HepG2 (cell line): ENCODE measurements around the gene PPP1R9A. TPM values are rescaled to one million over a fixed set of nuclear protein-coding genes. Genes with fewer than 3 reads are reported as not detected.

Experiments used
- ATAC-seq: fragments of 200-7000 bp; cut with Tn5 transposase; 3 replicates; pipeline ENCODE4 v1.9.1; 2020; ENCODE audit warnings: mild to moderate bottlenecking, moderate library complexity
- BruUV-seq: library from RNA; stranded (reverse); fragments of 400-500 nt; replicated peaks from 2 replicates; lab custom pipeline; 2021; lab: Mats Ljungman, UMichigan
- CTCF ChIA-PET: fragments of 300-600 bp; formaldehyde crosslinking; extraction: SDS; loops from one replicate; lab custom pipeline; 2021; ENCODE audit warnings: low total read pairs, inconsistent platforms, low intra/inter-chr PET ratio; lab: Yijun Ruan, JAX
- POLR2A ChIA-PET: fragments of 350-600 bp; sonication (Branson Sonifier 250); formaldehyde crosslinking; loops from one replicate; lab custom pipeline; 2020; ENCODE audit warnings: antibody characterized with exemption, inconsistent platforms; lab: Yijun Ruan, JAX
- DNase-seq: peaks from one replicate; pipeline ENCODE4 v3.0.0-alpha.2; 2015; ENCODE audit warnings: low spot score
- FAIRE-seq: peaks from 3 replicates; lab custom pipeline; 2011; peaks lifted over from hg19 to GRCh38; lab: Jason Lieb, UNC
- H2AFZ ChIP-seq: one replicate; pipeline ENCODE4 v1.6.1; 2011; ENCODE audit warnings: low read length, inconsistent platforms
- H3K27ac ChIP-seq: fragments of 300-600 bp; 3 replicates; pipeline ENCODE4 v1.8.0; 2011; ENCODE audit warnings: mixed run types, mild to moderate bottlenecking, mixed read lengths, low read length, inconsistent platforms; ENCODE audit not compliant: insufficient read depth; ENCODE audit errors: extremely low read length
- H3K27me3 ChIP-seq, 2 experiments: fragments of 200-600 bp in 1 of 2; 2 replicates in 1 of 2; 3 replicates in 1 of 2; pipeline versions ENCODE4 v1.6.0 to v1.8.0; 2011; ENCODE audit warnings: low read length in 2 of 2, mild to moderate bottlenecking in 2 of 2, moderate library complexity in 2 of 2, inconsistent platforms in 1 of 2; ENCODE audit not compliant: insufficient read depth in 2 of 2, control insufficient read depth in 1 of 2
- H3K36me3 ChIP-seq, 2 experiments: fragments of 200-600 bp in 1 of 2; replicated peaks in 1 of 2; 2 replicates in 1 of 2; 3 replicates in 1 of 2; pipeline versions ENCODE4 v1.5.1 to v1.8.0; 2011; ENCODE audit warnings: low read length in 2 of 2, inconsistent platforms in 1 of 2; ENCODE audit not compliant: insufficient read depth in 2 of 2, control insufficient read depth in 1 of 2
- H3K4me1 ChIP-seq: 2 replicates; pipeline ENCODE4 v1.5.1; 2012; ENCODE audit warnings: low read length, inconsistent platforms; ENCODE audit not compliant: insufficient read depth
- H3K4me2 ChIP-seq: 2 replicates; pipeline ENCODE4 v1.6.0; 2011; ENCODE audit warnings: low read depth, low read length, inconsistent platforms
- H3K4me3 ChIP-seq, 3 experiments: fragments of 200-600 bp in 1 of 3; sonication (generic), shearing (Covaris generic) in 1 of 3; replicated peaks in 1 of 3; 2 replicates each; pipeline ENCODE4 v1.5.1; 2011 to 2016; ENCODE audit warnings: low read length in 3 of 3, inconsistent platforms in 2 of 3, low read depth in 2 of 3, mild to moderate bottlenecking in 2 of 3, control low read depth in 1 of 3, mixed read lengths in 1 of 3; ENCODE audit not compliant: insufficient read depth in 1 of 3
- H3K79me2 ChIP-seq: one replicate; pipeline ENCODE4 v1.6.1; 2011; ENCODE audit warnings: low read length, inconsistent platforms; ENCODE audit not compliant: insufficient read depth
- H3K9ac ChIP-seq: 2 replicates; pipeline ENCODE4 v1.6.0; 2011; ENCODE audit warnings: mild to moderate bottlenecking, low read depth, low read length, inconsistent platforms; ENCODE audit not compliant: insufficient read depth
- H3K9me3 ChIP-seq: 2 replicates; pipeline ENCODE4 v1.5.1; 2012; ENCODE audit warnings: mild to moderate bottlenecking, low read length
- H4K20me1 ChIP-seq: 2 replicates; pipeline ENCODE4 v1.6.0; 2011; ENCODE audit warnings: inconsistent platforms, mild to moderate bottlenecking, low read length, moderate library complexity; ENCODE audit not compliant: insufficient read depth
- ARID3A ChIP-seq: IDR thresholded peaks from 2 replicates; pipeline ENCODE4 v1.6.1; 2012; ENCODE audit warnings: low read depth, low read length, improper control_type of control experiment
- BCL6 ChIP-seq: IDR thresholded peaks from 2 replicates; pipeline ENCODE4 v1.6.1; 2016; ENCODE audit warnings: missing genetic modification reagents, missing compliant biosample characterization
- CHD4 ChIP-seq: fragments of 200-600 bp; sonication (generic); IDR thresholded peaks from 2 replicates; pipeline ENCODE4 v1.7.0; 2017; ENCODE audit warnings: mild to moderate bottlenecking, low read length, borderline replicate concordance
- ELF3 ChIP-seq: IDR thresholded peaks from 2 replicates; pipeline ENCODE4 v1.6.1; 2016; ENCODE audit warnings: missing genetic modification reagents, missing compliant biosample characterization
- HNRNPH1 ChIP-seq: fragments of 200-400 bp; formaldehyde crosslinking; optimal IDR thresholded peaks from 2 replicates; pipeline ENCODE3; 2017; ENCODE audit warnings: mild to moderate bottlenecking, low read depth, low read length
- MED1 ChIP-seq: sonication (generic); formaldehyde crosslinking; IDR thresholded peaks from 2 replicates; pipeline ENCODE4 v1.4.0; 2020; ENCODE audit warnings: missing genetic modification reagents
- NFIC ChIP-seq: IDR thresholded peaks from 2 replicates; pipeline ENCODE4 v1.6.1; 2012; ENCODE audit warnings: mild to moderate bottlenecking, low read length, inconsistent platforms
- POGZ ChIP-seq: sonication (generic); formaldehyde crosslinking; IDR thresholded peaks from 2 replicates; pipeline ENCODE4 v1.4.0; 2020; ENCODE audit warnings: mild to moderate bottlenecking, missing genetic modification reagents
- SNAPC4 ChIP-seq: sonication (generic); formaldehyde crosslinking; IDR thresholded peaks from 2 replicates; pipeline ENCODE4 v1.4.0; 2020; ENCODE audit warnings: mild to moderate bottlenecking, missing genetic modification reagents
- ZSCAN9 ChIP-seq: IDR thresholded peaks from 2 replicates; pipeline ENCODE4 v1.6.1; 2016; ENCODE audit warnings: borderline replicate concordance
- WGBS: methylation state at CpG from one replicate; pipeline ENCODE4 v1.1.6; 2017; ENCODE audit warnings: low lambda C conversion rate; 5-methylcytosine and 5-hydroxymethylcytosine counted together
- in situ Hi-C: cut with HindIII; loops from 2 replicates; pipeline ENCODE4 v1.10.0; 2017; ENCODE audit warnings: low pct_unique_long_range_greater_than_20kb; ENCODE audit not compliant: extremely low pct_ligation_motif_present
- intact Hi-C: fragments of 100-400 bp; cut with micrococcal nuclease; formaldehyde crosslinking; loops from one replicate; pipeline ENCODE4 v1.10.0; 2022; ENCODE audit not compliant: unreplicated experiment
- polyA plus RNA-seq, 8 experiments: library from polyadenylated mRNA; depleted of rRNA in 3 of 8; stranded (reverse) in 7 of 8; unstranded in 1 of 8; fragments of >200 nt; fragmentation: Illumina TruSeq in 4 of 8; extraction: Trizol in 4 of 8; gene quantifications; 2 replicates each; pipeline versions ENCODE4 v1.2.1 to v1.2.3, GENCODE V29; 2011 to 2016; ENCODE audit warnings: low read depth in 4 of 8, missing spikeins in 1 of 8, mixed read lengths in 1 of 8; ENCODE audit not compliant: insufficient read depth in 1 of 8
- total RNA-seq, 5 experiments: library from RNA; depleted of rRNA; stranded (reverse); fragments of >200 nt; fragmentation: Illumina TruSeq; extraction: Trizol; gene quantifications; 2 replicates each; pipeline ENCODE4 v1.2.3, GENCODE V29; 2016; ENCODE audit warnings: low read depth in 1 of 5

Gene PPP1R9A
- total and polyA plus RNA-seq, 2 of the 13 experiments (the other 11 are each of a cell fraction or from before 2014, with no cell fraction given) = 11.4 to 31.9 TPM

GRCh38 chr7:95066737-95067530 lies 159.5 kb downstream of the PPP1R9A start:
- WGBS = 91% methylated on average over 6 of the region's 6 CpGs
- H3K9me3 ChIP-seq = no peaks in the 10 kb centered on the region
- POLR2A ChIA-PET = no interaction called here
- no peaks in the 10 kb centered on the region for H4K20me1 ChIP-seq
- CTCF ChIA-PET = no interaction called here
- H2AFZ ChIP-seq = no peak overlapping the region
- TF ChIP-seq ZSCAN9 (CRISPR knock-in tag) = no peak
- TF ChIP-seq ELF3 (CRISPR knock-in tag) = peak; percentile 25; the same call in 1 of the 2 replicates
- TF ChIP-seq MED1 = 0 out of 2 replicates have a peak, but pooled peaks have one; percentile 14
- 0 out of 2 replicates have a peak, but pooled peaks have one; percentile 24 for TF ChIP-seq CHD4
- peak; percentile 67; the same call in 1 of the 2 replicates for TF ChIP-seq ARID3A
- no peak for TF ChIP-seq HNRNPH1
- TF ChIP-seq BCL6 = 0 out of 2 replicates have a peak, but pooled peaks have one; percentile 43
- TF ChIP-seq NFIC = peak; percentile 51; the same call in 1 of the 2 replicates
- no peak for TF ChIP-seq SNAPC4
- 0 out of 2 replicates have a peak, but pooled peaks have one; percentile 28 for TF ChIP-seq POGZ
- intact Hi-C loops (no loop called here), in situ Hi-C loops (no loop called here)
- no peaks in the 10 kb centered on the region for H3K27me3 ChIP-seq
- no peak overlapping the region for H3K4me2 ChIP-seq
- no peak overlapping the region for H3K27ac ChIP-seq
- BruUV-seq = no TSS peak
- no peaks in the 10 kb centered on the region for H3K36me3 ChIP-seq
- DNase-seq = peak; percentile 75
- peaks cover 23% of the 10 kb centered on the region for H3K4me1 ChIP-seq
- no peak overlapping the region for H3K9ac ChIP-seq
- H3K4me3 ChIP-seq = no peak overlapping the region
- ATAC-seq = peak; percentile 74
- FAIRE-seq = no peak
- peaks cover 2% of the 10 kb centered on the region for H3K79me2 ChIP-seq
